ENCODE results near the gene IQCM.

The IQCM gene

GRCh38 chr4:149574971-149575370, 240.7 kb downstream of the IQCM start:
- H3K4me3 ChIP-seq (replicated peaks in 1 of 2; ENCODE audit: low read depth in 2 of 2, low read length in 2 of 2), result no peak overlapping the region
- TF ChIP-seq CTCF (IDR thresholded peaks at IDR 0.05; ENCODE audit: low read depth, low read length), result no peak
- DNase-seq (ENCODE audit: low read depth in 2 of 2), result no peak

- DNase-seq (ENCODE audit: low read depth in 2 of 2), result no peak
- no peak for TF ChIP-seq CTCF (IDR thresholded peaks at IDR 0.05; ENCODE audit: low read depth, low read length)
- no peak overlapping the region for H3K4me3 ChIP-seq (replicated peaks in 1 of 2; ENCODE audit: low read depth in 2 of 2, low read length in 2 of 2)
Measured at GRCh38 chr4:149572716-149573115, 242.9 kb downstream of the IQCM start.

GRCh38 chr4:149555799-149556198, 259.8 kb downstream of the IQCM start:
- DNase-seq (ENCODE audit: low read depth in 2 of 2), result no peak
- no peak for TF ChIP-seq CTCF (IDR thresholded peaks at IDR 0.05; ENCODE audit: low read depth, low read length)
- no peak overlapping the region for H3K4me3 ChIP-seq (replicated peaks in 1 of 2; ENCODE audit: low read depth in 2 of 2, low read length in 2 of 2)

GRCh38 chr4:149555146-149555545, 260.5 kb downstream of the IQCM start:
- peak; percentile 6 to 18 for DNase-seq (ENCODE audit: low read depth in 2 of 2)
- no peak overlapping the region for H3K4me3 ChIP-seq (replicated peaks in 1 of 2; ENCODE audit: low read depth in 2 of 2, low read length in 2 of 2)

GRCh38 chr4:149553959-149554520, 261.6 kb downstream of the IQCM start:
- no peak for TF ChIP-seq CTCF (IDR thresholded peaks at IDR 0.05; ENCODE audit: low read depth, low read length)
- DNase-seq (ENCODE audit: low read depth in 2 of 2), result no peak

More at GRCh38 chr4:149555146-149555545, 260.5 kb downstream of the IQCM start:
- TF ChIP-seq CTCF (IDR thresholded peaks at IDR 0.05; ENCODE audit: low read depth, low read length), result no peak

GRCh38 chr4:149552601-149553000, 263.0 kb downstream of the IQCM start:
- H3K4me3 ChIP-seq (replicated peaks in 1 of 2; ENCODE audit: low read depth in 2 of 2, low read length in 2 of 2), result no peak overlapping the region
- no peak for DNase-seq (ENCODE audit: low read depth in 2 of 2)
- TF ChIP-seq CTCF (IDR thresholded peaks at IDR 0.05; ENCODE audit: low read depth, low read length), result no peak

More at GRCh38 chr4:149553959-149554520, 261.6 kb downstream of the IQCM start:
- H3K4me3 ChIP-seq (replicated peaks in 1 of 2; ENCODE audit: low read depth in 2 of 2, low read length in 2 of 2), result no peak overlapping the region

- no peak for TF ChIP-seq CTCF (IDR thresholded peaks at IDR 0.05; ENCODE audit: low read depth, low read length)
- peak in 1 of 2 donors; percentile 39 for DNase-seq (ENCODE audit: low read depth in 2 of 2)
- no peak overlapping the region for H3K4me3 ChIP-seq (replicated peaks in 1 of 2; ENCODE audit: low read depth in 2 of 2, low read length in 2 of 2)
Measured at GRCh38 chr4:149549911-149550310, 265.7 kb downstream of the IQCM start.
